ENCODE measurements around the gene BMP7.

GRCh38 chr20:57150559-57150958, 115.9 kb downstream of the BMP7 start:
- TF ChIP-seq, protein P1, sequence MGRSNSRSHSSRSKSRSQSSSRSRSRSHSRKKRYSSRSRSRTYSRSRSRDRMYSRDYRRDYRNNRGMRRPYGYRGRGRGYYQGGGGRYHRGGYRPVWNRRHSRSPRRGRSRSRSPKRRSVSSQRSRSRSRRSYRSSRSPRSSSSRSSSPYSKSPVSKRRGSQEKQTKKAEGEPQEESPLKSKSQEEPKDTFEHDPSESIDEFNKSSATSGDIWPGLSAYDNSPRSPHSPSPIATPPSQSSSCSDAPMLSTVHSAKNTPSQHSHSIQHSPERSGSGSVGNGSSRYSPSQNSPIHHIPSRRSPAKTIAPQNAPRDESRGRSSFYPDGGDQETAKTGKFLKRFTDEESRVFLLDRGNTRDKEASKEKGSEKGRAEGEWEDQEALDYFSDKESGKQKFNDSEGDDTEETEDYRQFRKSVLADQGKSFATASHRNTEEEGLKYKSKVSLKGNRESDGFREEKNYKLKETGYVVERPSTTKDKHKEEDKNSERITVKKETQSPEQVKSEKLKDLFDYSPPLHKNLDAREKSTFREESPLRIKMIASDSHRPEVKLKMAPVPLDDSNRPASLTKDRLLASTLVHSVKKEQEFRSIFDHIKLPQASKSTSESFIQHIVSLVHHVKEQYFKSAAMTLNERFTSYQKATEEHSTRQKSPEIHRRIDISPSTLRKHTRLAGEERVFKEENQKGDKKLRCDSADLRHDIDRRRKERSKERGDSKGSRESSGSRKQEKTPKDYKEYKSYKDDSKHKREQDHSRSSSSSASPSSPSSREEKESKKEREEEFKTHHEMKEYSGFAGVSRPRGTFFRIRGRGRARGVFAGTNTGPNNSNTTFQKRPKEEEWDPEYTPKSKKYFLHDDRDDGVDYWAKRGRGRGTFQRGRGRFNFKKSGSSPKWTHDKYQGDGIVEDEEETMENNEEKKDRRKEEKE (IDR thresholded peaks at IDR 0.05; ENCODE audit: borderline replicate concordance in 1 of 2, control insufficient read depth in 1 of 2, low read depth in 2 of 2, low read length in 1 of 2): no peak
- TF ChIP-seq SIX5 (IDR thresholded peaks at IDR 0.05; ENCODE audit: borderline replicate concordance in 1 of 2, insufficient read depth in 1 of 2, low read depth in 1 of 2, low read length in 2 of 2): no peak

All from K562 (cell line).